ENCODE results near the gene KCNAB2. TPM values are rescaled to one million over a fixed set of nuclear protein-coding genes. Genes with fewer than 3 reads are reported as not detected.

KCNAB2 gene
- total RNA-seq, 1 experiment from 2014 or later, result 10.3 TPM

DNA sequence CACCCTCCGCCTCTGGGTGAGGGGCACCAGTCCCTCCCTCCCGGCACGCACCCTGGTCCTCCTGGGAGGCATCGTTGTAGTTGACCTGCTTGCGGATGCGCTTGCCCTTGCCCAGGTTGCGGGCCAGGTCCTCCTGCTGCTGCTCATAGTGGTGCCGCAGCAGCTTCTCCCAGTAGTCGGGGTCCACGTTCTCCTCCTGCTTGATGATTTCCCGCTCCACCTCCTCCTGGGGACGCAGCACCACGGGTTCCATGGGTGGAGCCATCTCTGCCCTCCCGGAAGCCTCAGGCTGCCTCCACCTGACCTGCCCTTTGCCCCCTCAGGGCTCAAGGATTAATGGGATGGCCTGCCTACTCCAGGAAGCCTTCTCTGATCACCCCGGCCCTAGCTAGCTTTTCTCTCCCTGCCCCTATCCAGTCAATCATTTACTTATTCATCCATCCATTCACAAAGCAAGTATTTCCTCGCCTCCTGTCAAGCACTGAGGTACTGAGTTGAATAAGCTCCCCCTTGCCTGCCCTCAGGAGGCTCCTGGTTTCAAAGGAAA, 80.9 kb downstream of the KCNAB2 start:
- ChIA-PET CTCF (interaction anchor here (0.6 to 2.4 kb wide), 4 partner anchors 18 to 217 kb away, joined by 3 to 19 read pairs (median 10); no protein-coding TSS in a partner anchor), POLR2A (interaction anchor here (0.6 kb wide), 1 partner anchor 44 kb away, joined by 3 read pairs; no protein-coding TSS in a partner anchor)
- H3K4me1 Mint-ChIP-seq, result 0 out of 2 replicates have a peak, but pooled peaks cover 3% of the 10 kb centered on the region
- no peaks in the 10 kb centered on the region for H3K9me3 Mint-ChIP-seq
- DNase-seq (ENCODE audit: low spot score) (no peak), ATAC-seq (no peak)
- no peak overlapping the region for H3K4me3 Mint-ChIP-seq
- H3K27me3 Mint-ChIP-seq (ENCODE audit: low read depth), result peaks cover 23% of the 10 kb centered on the region
- no peak overlapping the region for H3K27ac Mint-ChIP-seq
- no peaks in the 10 kb centered on the region for H3K36me3 Mint-ChIP-seq
- TF ChIP-seq, protein P1, sequence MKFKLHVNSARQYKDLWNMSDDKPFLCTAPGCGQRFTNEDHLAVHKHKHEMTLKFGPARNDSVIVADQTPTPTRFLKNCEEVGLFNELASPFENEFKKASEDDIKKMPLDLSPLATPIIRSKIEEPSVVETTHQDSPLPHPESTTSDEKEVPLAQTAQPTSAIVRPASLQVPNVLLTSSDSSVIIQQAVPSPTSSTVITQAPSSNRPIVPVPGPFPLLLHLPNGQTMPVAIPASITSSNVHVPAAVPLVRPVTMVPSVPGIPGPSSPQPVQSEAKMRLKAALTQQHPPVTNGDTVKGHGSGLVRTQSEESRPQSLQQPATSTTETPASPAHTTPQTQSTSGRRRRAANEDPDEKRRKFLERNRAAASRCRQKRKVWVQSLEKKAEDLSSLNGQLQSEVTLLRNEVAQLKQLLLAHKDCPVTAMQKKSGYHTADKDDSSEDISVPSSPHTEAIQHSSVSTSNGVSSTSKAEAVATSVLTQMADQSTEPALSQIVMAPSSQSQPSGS (CRISPR knock-in tag; IDR thresholded peaks at IDR 0.05; ENCODE audit: borderline replicate concordance, low read depth), result no peak
- TF ChIP-seq NFATC4 (CRISPR knock-in tag; IDR thresholded peaks at IDR 0.05) (no peak), TEAD4 (CRISPR knock-in tag; IDR thresholded peaks at IDR 0.05) (no peak), ATF6 (CRISPR knock-in tag; IDR thresholded peaks at IDR 0.05) (no peak), ZNF263 (CRISPR knock-in tag; IDR thresholded peaks at IDR 0.05; ENCODE audit: low read depth) (no peak), OVOL2 (CRISPR knock-in tag; IDR thresholded peaks at IDR 0.05; ENCODE audit: borderline replicate concordance) (no peak), SP1 (CRISPR knock-in tag; conservative IDR thresholded peaks at IDR 0.05) (no peak), SMAD4 (CRISPR knock-in tag; IDR thresholded peaks at IDR 0.05) (no peak)
- TF ChIP-seq, protein P2, sequence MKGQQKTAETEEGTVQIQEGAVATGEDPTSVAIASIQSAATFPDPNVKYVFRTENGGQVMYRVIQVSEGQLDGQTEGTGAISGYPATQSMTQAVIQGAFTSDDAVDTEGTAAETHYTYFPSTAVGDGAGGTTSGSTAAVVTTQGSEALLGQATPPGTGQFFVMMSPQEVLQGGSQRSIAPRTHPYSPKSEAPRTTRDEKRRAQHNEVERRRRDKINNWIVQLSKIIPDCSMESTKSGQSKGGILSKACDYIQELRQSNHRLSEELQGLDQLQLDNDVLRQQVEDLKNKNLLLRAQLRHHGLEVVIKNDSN (CRISPR knock-in tag; IDR thresholded peaks at IDR 0.05), result no peak
- TF ChIP-seq, protein P3, sequence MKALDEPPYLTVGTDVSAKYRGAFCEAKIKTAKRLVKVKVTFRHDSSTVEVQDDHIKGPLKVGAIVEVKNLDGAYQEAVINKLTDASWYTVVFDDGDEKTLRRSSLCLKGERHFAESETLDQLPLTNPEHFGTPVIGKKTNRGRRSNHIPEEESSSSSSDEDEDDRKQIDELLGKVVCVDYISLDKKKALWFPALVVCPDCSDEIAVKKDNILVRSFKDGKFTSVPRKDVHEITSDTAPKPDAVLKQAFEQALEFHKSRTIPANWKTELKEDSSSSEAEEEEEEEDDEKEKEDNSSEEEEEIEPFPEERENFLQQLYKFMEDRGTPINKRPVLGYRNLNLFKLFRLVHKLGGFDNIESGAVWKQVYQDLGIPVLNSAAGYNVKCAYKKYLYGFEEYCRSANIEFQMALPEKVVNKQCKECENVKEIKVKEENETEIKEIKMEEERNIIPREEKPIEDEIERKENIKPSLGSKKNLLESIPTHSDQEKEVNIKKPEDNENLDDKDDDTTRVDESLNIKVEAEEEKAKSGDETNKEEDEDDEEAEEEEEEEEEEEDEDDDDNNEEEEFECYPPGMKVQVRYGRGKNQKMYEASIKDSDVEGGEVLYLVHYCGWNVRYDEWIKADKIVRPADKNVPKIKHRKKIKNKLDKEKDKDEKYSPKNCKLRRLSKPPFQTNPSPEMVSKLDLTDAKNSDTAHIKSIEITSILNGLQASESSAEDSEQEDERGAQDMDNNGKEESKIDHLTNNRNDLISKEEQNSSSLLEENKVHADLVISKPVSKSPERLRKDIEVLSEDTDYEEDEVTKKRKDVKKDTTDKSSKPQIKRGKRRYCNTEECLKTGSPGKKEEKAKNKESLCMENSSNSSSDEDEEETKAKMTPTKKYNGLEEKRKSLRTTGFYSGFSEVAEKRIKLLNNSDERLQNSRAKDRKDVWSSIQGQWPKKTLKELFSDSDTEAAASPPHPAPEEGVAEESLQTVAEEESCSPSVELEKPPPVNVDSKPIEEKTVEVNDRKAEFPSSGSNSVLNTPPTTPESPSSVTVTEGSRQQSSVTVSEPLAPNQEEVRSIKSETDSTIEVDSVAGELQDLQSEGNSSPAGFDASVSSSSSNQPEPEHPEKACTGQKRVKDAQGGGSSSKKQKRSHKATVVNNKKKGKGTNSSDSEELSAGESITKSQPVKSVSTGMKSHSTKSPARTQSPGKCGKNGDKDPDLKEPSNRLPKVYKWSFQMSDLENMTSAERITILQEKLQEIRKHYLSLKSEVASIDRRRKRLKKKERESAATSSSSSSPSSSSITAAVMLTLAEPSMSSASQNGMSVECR (CRISPR knock-in tag; IDR thresholded peaks at IDR 0.05; ENCODE audit: borderline replicate concordance), result no peak
- TF ChIP-seq, protein P4, sequence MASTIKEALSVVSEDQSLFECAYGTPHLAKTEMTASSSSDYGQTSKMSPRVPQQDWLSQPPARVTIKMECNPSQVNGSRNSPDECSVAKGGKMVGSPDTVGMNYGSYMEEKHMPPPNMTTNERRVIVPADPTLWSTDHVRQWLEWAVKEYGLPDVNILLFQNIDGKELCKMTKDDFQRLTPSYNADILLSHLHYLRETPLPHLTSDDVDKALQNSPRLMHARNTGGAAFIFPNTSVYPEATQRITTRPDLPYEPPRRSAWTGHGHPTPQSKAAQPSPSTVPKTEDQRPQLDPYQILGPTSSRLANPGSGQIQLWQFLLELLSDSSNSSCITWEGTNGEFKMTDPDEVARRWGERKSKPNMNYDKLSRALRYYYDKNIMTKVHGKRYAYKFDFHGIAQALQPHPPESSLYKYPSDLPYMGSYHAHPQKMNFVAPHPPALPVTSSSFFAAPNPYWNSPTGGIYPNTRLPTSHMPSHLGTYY (CRISPR knock-in tag; IDR thresholded peaks at IDR 0.05), result no peak

DNA sequence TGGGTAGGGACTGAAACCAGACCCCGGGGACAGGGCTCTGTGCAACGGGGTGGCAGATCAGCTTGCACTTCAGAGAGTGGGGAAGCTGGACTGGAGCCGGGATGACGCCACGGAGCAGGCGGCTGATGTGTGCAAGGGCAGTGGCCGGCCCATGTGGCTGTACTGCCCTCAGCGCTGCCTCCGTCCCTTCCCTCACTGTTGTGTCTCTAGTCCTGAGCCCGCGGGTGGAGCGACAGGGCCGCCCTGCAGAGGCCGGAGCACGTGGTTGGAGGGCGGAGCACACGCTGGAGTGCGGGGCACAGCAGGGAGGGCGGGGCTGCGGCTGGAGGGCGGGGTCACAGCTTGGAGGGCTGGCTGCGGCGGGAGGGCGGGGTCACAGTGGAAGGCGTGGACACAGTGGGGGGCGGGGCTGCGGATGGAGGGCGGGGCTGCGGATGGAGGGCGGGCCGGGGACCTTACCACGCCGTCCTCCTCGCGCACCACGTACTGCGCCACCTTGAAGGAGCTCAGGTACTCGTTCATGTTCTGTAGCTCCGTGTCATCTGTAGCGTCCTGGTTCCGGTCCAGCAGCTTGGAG, 82.0 kb downstream of the KCNAB2 start:
- Mint-ChIP-seq H3K27me3 (ENCODE audit: low read depth) (peaks cover 25% of the 10 kb centered on the region), H3K36me3 (no peaks in the 10 kb centered on the region), H3K4me1 (0 out of 2 replicates have a peak, but pooled peaks cover 3% of the 10 kb centered on the region), H3K4me3 (peak overlapping the region; percentile 44; the same call in 1 of the 2 replicates), H3K9me3 (peaks cover 9% of the 10 kb centered on the region), H3K27ac (no peak overlapping the region)
- DNase-seq (ENCODE audit: low spot score) (peak; percentile 93), ATAC-seq (peak; percentile 92)
- CTCF ChIA-PET, result interaction anchor here (0.5 to 2.7 kb wide), 23 partner anchors 9 to 356 kb away, joined by 3 to 19 read pairs (median 4); partner anchors contain the start of gene RNF207
- POLR2A ChIA-PET, result no interaction called here
- TF ChIP-seq ZNF281 (CRISPR knock-in tag; IDR thresholded peaks at IDR 0.05) (peak; percentile 91), CREM (CRISPR knock-in tag; IDR thresholded peaks at IDR 0.05) (no peak), SP1 (CRISPR knock-in tag; conservative IDR thresholded peaks at IDR 0.05) (peak; percentile 66), NR2C2 (CRISPR knock-in tag; IDR thresholded peaks at IDR 0.05) (peak; percentile 72), ZNF121 (CRISPR knock-in tag; IDR thresholded peaks at IDR 0.05) (peak; percentile 73; the same call in 1 of the 2 replicates), GABPB1 (CRISPR knock-in tag; IDR thresholded peaks at IDR 0.05) (no peak), ZNF138 (CRISPR knock-in tag; conservative IDR thresholded peaks at IDR 0.05) (no peak), CREB1 (CRISPR knock-in tag; IDR thresholded peaks at IDR 0.05) (0 out of 2 replicates have a peak, but pooled peaks have one; percentile 62), EMX1 (CRISPR knock-in tag; IDR thresholded peaks at IDR 0.05) (no peak), ETV6 (CRISPR knock-in tag; IDR thresholded peaks at IDR 0.05) (peak; percentile 85), ZNF317 (CRISPR knock-in tag; IDR thresholded peaks at IDR 0.05; ENCODE audit: borderline replicate concordance, low read depth) (no peak)

Measured in WTC11 (cell line).